H9 (cell line): ENCODE data around the gene OSBPL8. TPM values are rescaled to one million over a fixed set of nuclear protein-coding genes. Genes with fewer than 3 reads are reported as not detected.

ENCODE experiments used
- DNase-seq: peaks from one replicate; pipeline ENCODE4 v3.0.0-alpha.2; 2017
- H2AFZ ChIP-seq: one replicate; pipeline ENCODE4 v1.6.1; 2013; ENCODE audit warnings: mild to moderate bottlenecking, low read length, control low read depth, moderate library complexity
- H2AK5ac ChIP-seq: 2 replicates; pipeline ENCODE4 v1.6.1; 2013; ENCODE audit warnings: low read length, control low read depth, mixed read lengths; ENCODE audit not compliant: insufficient read length
- H2BK120ac ChIP-seq: one replicate; pipeline ENCODE4 v1.6.1; 2013; ENCODE audit warnings: low read depth, mild to moderate bottlenecking, low read length, control low read depth, inconsistent platforms; ENCODE audit not compliant: poor library complexity, severe bottlenecking
- H2BK12ac ChIP-seq: 2 replicates; pipeline ENCODE4 v1.6.1; 2013; ENCODE audit warnings: low read length, control low read depth, mixed read lengths, low read depth; ENCODE audit not compliant: insufficient read length
- H2BK15ac ChIP-seq: 2 replicates; pipeline ENCODE4 v1.6.1; 2013; ENCODE audit warnings: low read depth, low read length, control low read depth
- H2BK20ac ChIP-seq: one replicate; pipeline ENCODE4 v1.6.1; 2013; ENCODE audit warnings: low read depth, mild to moderate bottlenecking, low read length, control low read depth, inconsistent platforms; ENCODE audit not compliant: poor library complexity, severe bottlenecking
- H2BK5ac ChIP-seq: 2 replicates; pipeline ENCODE4 v1.6.1; 2013; ENCODE audit warnings: low read length, control low read depth, mixed read lengths; ENCODE audit not compliant: insufficient read length
- H3K14ac ChIP-seq: 2 replicates; pipeline ENCODE4 v1.6.1; 2013; ENCODE audit warnings: low read length, control low read depth; ENCODE audit not compliant: insufficient read depth
- H3K18ac ChIP-seq: 2 replicates; pipeline ENCODE4 v1.6.1; 2013; ENCODE audit warnings: low read depth, mild to moderate bottlenecking, mixed read lengths, low read length, control low read depth; ENCODE audit not compliant: insufficient read length
- H3K23ac ChIP-seq: 2 replicates; pipeline ENCODE4 v1.6.1; 2013; ENCODE audit warnings: low read length, control low read depth, mixed read lengths, low read depth; ENCODE audit not compliant: insufficient read length
- H3K23me2 ChIP-seq: 2 replicates; pipeline ENCODE4 v1.6.1; 2013; ENCODE audit warnings: low read depth, mild to moderate bottlenecking, mixed read lengths, low read length, control low read depth; ENCODE audit not compliant: insufficient read length, poor library complexity, severe bottlenecking
- H3K27ac ChIP-seq: 2 replicates; pipeline ENCODE4 v1.5.1; 2013; ENCODE audit warnings: low read length, control low read depth, mixed read lengths, low read depth; ENCODE audit not compliant: insufficient read length
- H3K27me3 ChIP-seq: 2 replicates; pipeline ENCODE4 v1.6.1; 2013; ENCODE audit warnings: low read length, control low read depth, inconsistent platforms; ENCODE audit not compliant: insufficient read depth
- H3K4ac ChIP-seq: 2 replicates; pipeline ENCODE4 v1.6.1; 2013; ENCODE audit warnings: low read depth, mild to moderate bottlenecking, control low read depth, inconsistent platforms, low read length, moderate library complexity
- H3K4me1 ChIP-seq: 2 replicates; pipeline ENCODE4 v1.6.1; 2013; ENCODE audit warnings: low read length, control low read depth, inconsistent platforms; ENCODE audit not compliant: insufficient read depth
- H3K4me2 ChIP-seq: 2 replicates; pipeline ENCODE4 v1.6.1; 2013; ENCODE audit warnings: low read length, control low read depth, mixed read lengths; ENCODE audit not compliant: insufficient read length, insufficient read depth
- H3K56ac ChIP-seq: 2 replicates; pipeline ENCODE4 v1.6.1; 2013; ENCODE audit warnings: low read depth, mild to moderate bottlenecking, mixed read lengths, low read length, control low read depth; ENCODE audit not compliant: insufficient read length
- H3K79me1 ChIP-seq: 2 replicates; pipeline ENCODE4 v1.6.1; 2013; ENCODE audit warnings: low read depth, mild to moderate bottlenecking, moderate library complexity, low read length, control low read depth, inconsistent platforms; ENCODE audit not compliant: insufficient read depth, poor library complexity, severe bottlenecking
- H3K79me2 ChIP-seq: 2 replicates; pipeline ENCODE4 v1.6.1; 2013; ENCODE audit warnings: low read length, control low read depth, inconsistent platforms; ENCODE audit not compliant: insufficient read depth
- H3K9ac ChIP-seq: 2 replicates; pipeline ENCODE4 v1.6.1; 2013; ENCODE audit warnings: low read length, control low read depth, mixed read lengths; ENCODE audit not compliant: insufficient read length; ENCODE audit errors: extremely low read depth
- H3K9me3 ChIP-seq: one replicate; pipeline ENCODE4 v1.6.1; 2013; ENCODE audit warnings: low read depth, low read length, inconsistent platforms; ENCODE audit not compliant: control insufficient read depth
- H3T11ph ChIP-seq: one replicate; pipeline ENCODE4 v1.6.1; 2013; ENCODE audit warnings: mild to moderate bottlenecking, low read length, control low read depth, inconsistent platforms
- H4K20me1 ChIP-seq: one replicate; pipeline ENCODE4 v1.6.1; 2013; ENCODE audit not compliant: control insufficient read depth, insufficient read length, insufficient read depth
- H4K5ac ChIP-seq: 2 replicates; pipeline ENCODE4 v1.6.1; 2013; ENCODE audit warnings: low read depth, mild to moderate bottlenecking, mixed read lengths, low read length, control low read depth; ENCODE audit not compliant: insufficient read length
- H4K8ac ChIP-seq: replicated peaks from 2 replicates; pipeline ENCODE4 v1.6.1; 2013; ENCODE audit warnings: low read length, control low read depth, mixed read lengths, low read depth; ENCODE audit not compliant: insufficient read length
- H4K91ac ChIP-seq: 2 replicates; pipeline ENCODE4 v1.6.1; 2013; ENCODE audit warnings: low read depth, mild to moderate bottlenecking, moderate library complexity, mixed read lengths, low read length, control low read depth; ENCODE audit not compliant: insufficient read length
- H3K27ac Mint-ChIP-seq, 3 experiments: 2 replicates in 2 of 3; 3 replicates in 1 of 3; pipeline ENCODE4 v1.8.0; 2020 to 2021; ENCODE audit warnings: mixed read lengths in 3 of 3, mild to moderate bottlenecking in 1 of 3, moderate library complexity in 1 of 3
- H3K27me3 Mint-ChIP-seq: 2 replicates; pipeline ENCODE4 v1.8.0; 2021; ENCODE audit warnings: low read depth, mild to moderate bottlenecking, moderate library complexity, mixed read lengths
- H3K36me3 Mint-ChIP-seq, 3 experiments: 2 replicates in 2 of 3; 3 replicates in 1 of 3; pipeline ENCODE4 v1.8.0; 2020 to 2021; ENCODE audit warnings: low read depth in 3 of 3, mixed read lengths in 3 of 3; ENCODE audit not compliant: insufficient read depth in 1 of 3
- H3K4me1 Mint-ChIP-seq, 2 experiments: 2 replicates each; pipeline ENCODE4 v1.8.0; 2020; ENCODE audit warnings: mixed read lengths in 2 of 2
- H3K4me3 Mint-ChIP-seq, 2 experiments: 2 replicates in 1 of 2; 3 replicates in 1 of 2; pipeline ENCODE4 v1.8.0; 2020 to 2021; ENCODE audit warnings: mild to moderate bottlenecking in 2 of 2, mixed read lengths in 2 of 2, moderate library complexity in 1 of 2
- H3K9me3 Mint-ChIP-seq, 2 experiments: 2 replicates in 1 of 2; 3 replicates in 1 of 2; pipeline ENCODE4 v1.8.0; 2020; ENCODE audit warnings: mild to moderate bottlenecking in 2 of 2, mixed read lengths in 2 of 2, moderate library complexity in 1 of 2
- total RNA-seq: library from RNA; stranded (reverse); gene quantifications from 2 replicates; pipeline ENCODE4 v1.2.1, GENCODE V29; 2021
- TF ChIP-seq, protein P1 (sequence below): fragments of 200-600 bp; sonication (generic); conservative IDR thresholded peaks from 3 replicates; pipeline ENCODE4 v1.8.0; 2021; ENCODE audit warnings: antibody characterized with exemption, mild to moderate bottlenecking

Gene OSBPL8
- total RNA-seq, 1 experiment from 2014 or later, result 61.2 TPM

DNA sequence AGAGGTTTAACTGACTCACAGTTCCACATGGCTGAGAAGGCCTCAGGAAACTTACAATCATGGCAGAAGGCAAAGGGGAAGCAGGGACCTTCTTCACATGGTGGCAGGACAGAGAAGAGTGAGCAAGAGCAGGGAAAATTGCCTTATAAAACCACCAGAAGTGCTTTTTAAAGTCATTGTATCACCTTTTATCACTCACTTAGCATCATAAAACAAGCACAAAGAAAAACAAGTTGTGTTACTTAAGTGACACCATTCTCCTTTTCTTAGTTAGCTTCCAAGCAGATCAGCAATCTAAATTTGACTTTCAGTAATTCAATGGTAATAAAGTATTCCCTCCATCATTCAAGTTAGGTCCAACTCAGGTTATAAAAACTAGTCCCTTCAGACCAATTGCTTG is 28.5 kb downstream of the OSBPL8 start:
- Histone ChIP-seq H2BK20ac (no peak overlapping the region), H4K20me1 (no peaks in the 10 kb centered on the region), H3K18ac (no peak overlapping the region), H4K8ac (no peak overlapping the region), H4K5ac (no peak overlapping the region), H3K27me3 (no peaks in the 10 kb centered on the region), H2AK5ac (no peak overlapping the region), H3K4ac (no peak overlapping the region), H2BK12ac (no peak overlapping the region), H3K9ac (no peak overlapping the region), H3K4me1 (no peaks in the 10 kb centered on the region), H3K79me2 (peaks cover 2% of the 10 kb centered on the region; the same call in 1 of the 2 replicates), H3K4me2 (no peak overlapping the region), H2AFZ (no peak overlapping the region), H3K27ac (no peak overlapping the region), H3K56ac (no peak overlapping the region), H3T11ph (no peak overlapping the region), H3K9me3 (no peaks in the 10 kb centered on the region), H4K91ac (no peak overlapping the region), H2BK120ac (no peak overlapping the region), H2BK15ac (no peak overlapping the region), H3K79me1 (no peaks in the 10 kb centered on the region), H3K14ac (no peak overlapping the region), H3K23me2 (no peaks in the 10 kb centered on the region), H2BK5ac (no peak overlapping the region), H3K23ac (no peak overlapping the region)
- H3K4me3 Mint-ChIP-seq, result 0 out of 5 replicates have a peak overlapping the region, but pooled peaks of 1 of the 2 experiments have one; percentile 9
- peaks cover 0 to 4% of the 10 kb centered on the region in 2 experiments; a peak in 2 of 5 replicates for H3K9me3 Mint-ChIP-seq
- peaks cover 6 to 23% (median 8%) of the 10 kb centered on the region in 3 experiments for H3K36me3 Mint-ChIP-seq
- TF ChIP-seq, protein P1, sequence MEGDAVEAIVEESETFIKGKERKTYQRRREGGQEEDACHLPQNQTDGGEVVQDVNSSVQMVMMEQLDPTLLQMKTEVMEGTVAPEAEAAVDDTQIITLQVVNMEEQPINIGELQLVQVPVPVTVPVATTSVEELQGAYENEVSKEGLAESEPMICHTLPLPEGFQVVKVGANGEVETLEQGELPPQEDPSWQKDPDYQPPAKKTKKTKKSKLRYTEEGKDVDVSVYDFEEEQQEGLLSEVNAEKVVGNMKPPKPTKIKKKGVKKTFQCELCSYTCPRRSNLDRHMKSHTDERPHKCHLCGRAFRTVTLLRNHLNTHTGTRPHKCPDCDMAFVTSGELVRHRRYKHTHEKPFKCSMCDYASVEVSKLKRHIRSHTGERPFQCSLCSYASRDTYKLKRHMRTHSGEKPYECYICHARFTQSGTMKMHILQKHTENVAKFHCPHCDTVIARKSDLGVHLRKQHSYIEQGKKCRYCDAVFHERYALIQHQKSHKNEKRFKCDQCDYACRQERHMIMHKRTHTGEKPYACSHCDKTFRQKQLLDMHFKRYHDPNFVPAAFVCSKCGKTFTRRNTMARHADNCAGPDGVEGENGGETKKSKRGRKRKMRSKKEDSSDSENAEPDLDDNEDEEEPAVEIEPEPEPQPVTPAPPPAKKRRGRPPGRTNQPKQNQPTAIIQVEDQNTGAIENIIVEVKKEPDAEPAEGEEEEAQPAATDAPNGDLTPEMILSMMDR, result no peak
- H3K4me1 Mint-ChIP-seq, result peaks cover 8 to 27% of the 10 kb centered on the region in 2 experiments
- DNase-seq, result no peak
- no peaks in the 10 kb centered on the region for H3K27me3 Mint-ChIP-seq
- peak overlapping the region; percentile 19 to 73 (median 56); a peak in 4 of 7 replicates for H3K27ac Mint-ChIP-seq
